GM12873 (cell line): ENCODE measurements around the gene ITGA3.
A peak's percentile ranks its signal among the peaks of the same experiment; 100 is the strongest.

Source experiments
- TF ChIP-seq, protein P1 (sequence below): IDR thresholded peaks from 2 replicates; pipeline ENCODE4 v1.5.1; 2012; ENCODE audit warnings: low read depth, mild to moderate bottlenecking, moderate library complexity, low read length, control low read depth; ENCODE audit not compliant: insufficient read depth; ENCODE audit errors: missing control alignments

The ITGA3 gene

DNA sequence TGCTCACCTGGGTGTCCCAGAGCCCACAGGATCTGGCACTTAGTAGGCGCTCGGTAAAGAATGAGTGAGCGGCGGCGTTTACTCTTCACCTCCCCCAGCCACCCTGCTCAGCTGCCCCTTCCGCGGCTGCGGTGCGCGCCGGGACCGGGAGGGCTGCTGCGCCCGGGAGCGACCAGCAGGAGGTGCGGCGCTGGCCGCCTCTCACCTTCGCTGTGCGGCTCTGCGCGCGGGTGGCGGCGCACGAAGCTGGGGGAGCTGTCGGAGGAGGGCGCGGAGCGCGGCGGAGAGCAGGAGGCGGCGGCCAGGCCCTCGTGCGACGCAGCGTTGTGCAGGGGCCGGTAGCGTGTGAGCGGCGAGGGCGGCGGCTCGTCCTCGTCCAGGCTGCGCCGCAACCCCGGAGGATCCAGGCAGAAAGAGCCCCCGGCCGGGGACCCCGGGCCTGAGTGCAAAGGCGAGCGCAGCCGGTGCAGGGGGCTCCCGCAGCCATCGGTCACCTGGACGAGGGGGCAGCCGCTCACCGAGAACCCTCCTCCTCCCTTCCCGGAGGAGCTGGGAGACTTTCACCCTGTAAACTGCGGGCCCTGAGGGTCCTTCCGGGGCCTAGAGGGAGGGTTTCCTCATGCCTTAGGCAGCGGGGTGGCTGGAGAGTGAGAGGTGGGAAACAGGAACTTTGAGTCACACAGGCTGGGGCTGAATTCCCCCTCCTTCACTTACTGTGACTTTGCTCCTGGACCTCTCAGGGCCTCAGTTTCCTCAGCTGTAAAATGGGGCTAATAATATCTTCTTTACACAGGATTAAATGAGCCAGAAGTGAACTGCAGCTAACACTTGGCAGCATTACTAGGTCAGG, 61.5 kb downstream of the ITGA3 start:
- TF ChIP-seq, protein P1, sequence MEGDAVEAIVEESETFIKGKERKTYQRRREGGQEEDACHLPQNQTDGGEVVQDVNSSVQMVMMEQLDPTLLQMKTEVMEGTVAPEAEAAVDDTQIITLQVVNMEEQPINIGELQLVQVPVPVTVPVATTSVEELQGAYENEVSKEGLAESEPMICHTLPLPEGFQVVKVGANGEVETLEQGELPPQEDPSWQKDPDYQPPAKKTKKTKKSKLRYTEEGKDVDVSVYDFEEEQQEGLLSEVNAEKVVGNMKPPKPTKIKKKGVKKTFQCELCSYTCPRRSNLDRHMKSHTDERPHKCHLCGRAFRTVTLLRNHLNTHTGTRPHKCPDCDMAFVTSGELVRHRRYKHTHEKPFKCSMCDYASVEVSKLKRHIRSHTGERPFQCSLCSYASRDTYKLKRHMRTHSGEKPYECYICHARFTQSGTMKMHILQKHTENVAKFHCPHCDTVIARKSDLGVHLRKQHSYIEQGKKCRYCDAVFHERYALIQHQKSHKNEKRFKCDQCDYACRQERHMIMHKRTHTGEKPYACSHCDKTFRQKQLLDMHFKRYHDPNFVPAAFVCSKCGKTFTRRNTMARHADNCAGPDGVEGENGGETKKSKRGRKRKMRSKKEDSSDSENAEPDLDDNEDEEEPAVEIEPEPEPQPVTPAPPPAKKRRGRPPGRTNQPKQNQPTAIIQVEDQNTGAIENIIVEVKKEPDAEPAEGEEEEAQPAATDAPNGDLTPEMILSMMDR: peak; percentile 63

DNA sequence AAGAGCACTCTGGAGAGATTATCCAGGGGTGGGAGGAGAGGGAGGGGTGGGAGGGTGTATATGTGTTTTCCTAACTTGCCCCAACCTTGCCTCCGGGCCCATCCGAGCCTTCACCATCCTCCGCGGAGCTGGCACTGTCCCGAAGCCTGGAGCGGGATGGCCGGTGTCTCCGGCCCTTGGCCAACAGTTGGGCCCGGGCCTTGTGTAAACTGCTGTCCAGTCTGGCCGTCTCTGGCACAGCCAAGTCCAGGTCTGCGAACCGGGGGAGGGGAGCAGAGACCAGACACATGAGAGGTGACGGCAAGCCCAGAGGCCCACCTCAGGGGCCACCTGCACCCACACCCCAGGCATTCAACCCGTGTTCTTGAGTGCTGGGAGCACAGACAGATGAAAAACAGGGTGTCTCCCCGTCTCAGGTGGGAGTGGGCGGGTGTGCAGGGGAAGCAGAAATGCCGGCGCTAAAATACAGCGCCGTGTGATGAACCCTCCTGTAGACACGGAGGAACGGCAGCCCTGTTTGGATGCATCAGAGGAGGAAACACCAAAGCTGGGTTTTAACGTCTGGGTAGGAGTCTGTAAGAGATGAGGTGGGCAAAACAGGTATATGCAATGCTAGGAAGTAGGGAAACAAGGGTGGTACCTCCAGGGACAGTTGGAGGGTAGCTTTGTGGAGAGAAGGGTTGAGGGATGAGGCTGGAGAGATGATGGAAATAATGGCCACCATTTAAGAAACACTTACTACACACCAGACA, 62.3 kb downstream of the ITGA3 start:
- TF ChIP-seq, protein P1: no peak

DNA sequence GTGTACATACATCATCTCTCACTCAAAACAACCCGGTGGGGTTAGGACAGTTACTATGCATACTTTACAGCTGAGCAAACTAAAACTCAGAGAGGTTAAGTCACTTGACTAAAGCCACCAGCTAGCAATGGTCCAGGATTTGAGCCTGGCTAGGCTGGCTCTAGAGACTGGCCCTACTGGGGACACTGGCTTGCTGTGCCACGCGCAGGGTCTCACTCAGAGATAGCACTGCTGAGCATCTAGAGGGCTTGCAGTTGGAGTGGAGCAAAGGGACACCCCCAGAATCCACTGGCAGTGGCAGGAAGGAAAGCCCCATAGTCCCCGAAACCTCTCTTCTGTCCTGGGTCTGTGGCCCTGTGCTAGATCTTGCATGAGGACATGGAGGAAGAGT, 62.9 kb downstream of the ITGA3 start:
- TF ChIP-seq, protein P1: no peak

DNA sequence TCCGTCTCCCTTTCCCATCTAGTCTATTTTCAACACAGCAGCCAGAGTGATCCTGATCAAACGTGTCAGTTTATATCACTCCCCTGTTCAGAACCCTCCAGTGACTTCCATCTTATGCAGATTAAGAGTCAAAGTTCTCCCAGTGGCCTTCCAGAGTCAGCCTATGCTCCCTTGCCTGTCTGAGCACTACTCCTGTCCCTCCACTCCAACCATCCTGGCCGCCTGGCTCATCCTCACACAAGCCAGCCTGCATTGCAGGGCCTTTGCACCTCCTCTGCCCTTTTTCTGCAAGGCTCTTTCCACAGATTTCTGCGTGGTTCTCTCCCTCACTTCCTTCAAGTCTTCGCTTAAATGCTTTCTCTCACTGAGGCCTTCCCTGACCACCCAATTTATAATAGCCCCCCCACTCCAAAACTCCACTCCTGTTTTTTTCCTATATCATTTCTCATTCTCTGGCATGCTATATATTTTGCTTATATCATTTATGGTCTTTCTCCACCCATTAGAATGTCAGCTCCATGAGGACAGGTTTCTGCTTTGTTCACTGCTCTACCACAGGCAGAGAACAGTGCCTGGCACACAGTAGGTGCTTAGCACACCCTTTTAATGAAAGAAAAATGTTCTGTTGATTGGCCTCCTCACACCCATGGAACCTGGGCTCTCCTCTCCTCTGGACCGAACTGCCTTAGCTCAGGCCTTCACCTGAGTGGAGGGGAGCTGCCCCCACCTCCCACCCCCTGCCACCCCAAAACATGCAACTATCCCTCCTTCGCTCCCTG, 64.8 kb downstream of the ITGA3 start:
- TF ChIP-seq, protein P1: no peak

DNA sequence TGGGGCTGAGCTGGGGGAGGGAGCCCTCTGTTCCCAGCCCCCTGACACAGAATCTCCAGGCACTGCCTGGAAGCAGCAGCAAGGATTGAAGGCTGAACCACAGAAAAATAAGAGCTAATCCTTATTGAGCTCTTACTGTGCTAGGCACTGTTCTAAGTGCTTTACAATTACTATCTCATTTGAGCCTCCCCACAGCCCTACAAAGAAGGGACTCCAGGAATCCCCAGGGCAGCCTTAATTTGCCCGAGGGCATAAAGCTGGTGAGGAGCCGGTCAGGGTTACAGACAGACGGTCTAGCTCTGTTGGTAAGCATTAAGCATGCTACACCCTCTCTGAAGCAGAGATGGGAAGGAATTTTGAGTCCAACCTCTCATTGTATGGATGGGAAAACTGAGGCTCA, 67.0 kb downstream of the ITGA3 start:
- TF ChIP-seq, protein P1: no peak

DNA sequence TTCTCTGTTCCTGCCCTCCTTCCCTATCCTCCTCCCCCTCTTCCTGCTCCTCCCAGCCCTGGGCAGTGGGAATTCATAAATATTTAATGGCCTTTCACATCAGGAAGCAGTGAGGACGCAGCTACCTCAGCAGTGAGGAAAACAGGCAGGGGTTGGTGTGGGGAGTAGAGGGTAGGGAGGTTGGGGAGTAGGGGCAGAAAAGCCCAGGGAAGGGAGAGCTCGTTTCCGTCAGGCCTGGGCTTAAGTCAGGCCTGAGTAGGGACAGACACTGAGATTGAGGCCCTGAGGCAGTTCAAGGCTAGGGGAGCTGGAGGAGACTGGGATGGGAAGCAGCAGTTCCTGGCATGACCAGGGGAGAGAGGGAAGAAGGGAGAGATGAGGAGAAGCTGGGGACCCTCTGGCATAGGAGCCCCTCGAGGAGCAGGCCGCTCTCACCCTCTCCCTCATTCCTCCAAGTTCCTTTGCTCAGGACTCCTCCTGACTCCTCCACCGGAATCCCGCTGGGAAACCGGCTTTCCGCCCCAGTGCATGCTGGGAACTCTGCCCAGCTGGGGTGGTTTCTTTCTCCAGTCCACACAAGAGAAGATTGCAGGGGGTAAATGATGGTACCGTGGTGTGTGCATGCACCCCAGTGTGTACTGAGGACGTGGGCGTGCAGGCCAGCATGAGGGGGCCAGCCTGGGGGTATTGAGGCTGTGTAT, 67.9 kb downstream of the ITGA3 start:
- TF ChIP-seq, protein P1: no peak
